HepG2 (cell line): ENCODE data around the gene HEXD. TPM values are rescaled to one million over a fixed set of nuclear protein-coding genes. Genes with fewer than 3 reads are reported as not detected.
A peak's percentile ranks its signal among the peaks of the same experiment; 100 is the strongest.

Experiments
- GTF3A ChIP-seq: sonication (generic); formaldehyde crosslinking; conservative IDR thresholded peaks from 2 replicates; pipeline ENCODE4 v1.4.0; 2020; ENCODE audit warnings: mild to moderate bottlenecking, missing genetic modification reagents
- KMT2B ChIP-seq: IDR thresholded peaks from 2 replicates; pipeline ENCODE4 v1.6.1; 2016; ENCODE audit warnings: missing genetic modification reagents, missing compliant biosample characterization
- NR2F1 ChIP-seq, 2 experiments: fragments of 450-650 bp in 1 of 2; formaldehyde crosslinking in 1 of 2; IDR thresholded peaks; 2 replicates each; pipeline versions ENCODE4 v1.5.0 to v1.6.1; 2016 to 2020; ENCODE audit warnings: mild to moderate bottlenecking in 1 of 2, missing compliant biosample characterization in 1 of 2, missing genetic modification reagents in 1 of 2, moderate library complexity in 1 of 2
- ZC3H13 ChIP-seq: sonication (generic); formaldehyde crosslinking; IDR thresholded peaks from 2 replicates; pipeline ENCODE4 v1.8.1; 2023; ENCODE audit warnings: mild to moderate bottlenecking, missing genetic modification reagents, moderate library complexity
- ZNF33A ChIP-seq: sonication (generic); formaldehyde crosslinking; IDR thresholded peaks from 2 replicates; pipeline ENCODE4 v1.5.1; 2020; ENCODE audit warnings: missing genetic modification reagents, mild to moderate bottlenecking, moderate library complexity, borderline replicate concordance
- ZNF883 ChIP-seq: sonication (generic); formaldehyde crosslinking; IDR thresholded peaks from 2 replicates; pipeline ENCODE4 v1.5.1; 2020; ENCODE audit warnings: mild to moderate bottlenecking, missing genetic modification reagents; ENCODE audit errors: not compliant biosample characterization
- ZSCAN31 ChIP-seq: sonication (generic); formaldehyde crosslinking; IDR thresholded peaks from 2 replicates; pipeline ENCODE4 v1.5.0; 2020; ENCODE audit warnings: low read depth, mild to moderate bottlenecking, missing genetic modification reagents
- polyA plus RNA-seq, 8 experiments: library from polyadenylated mRNA; depleted of rRNA in 3 of 8; stranded (reverse) in 7 of 8; unstranded in 1 of 8; fragments of >200 nt; fragmentation: Illumina TruSeq in 4 of 8; extraction: Trizol in 4 of 8; gene quantifications; 2 replicates each; pipeline versions ENCODE4 v1.2.1 to v1.2.3, GENCODE V29; 2011 to 2016; ENCODE audit warnings: low read depth in 4 of 8, missing spikeins in 1 of 8, mixed read lengths in 1 of 8; ENCODE audit not compliant: insufficient read depth in 1 of 8
- total RNA-seq, 5 experiments: library from RNA; depleted of rRNA; stranded (reverse); fragments of >200 nt; fragmentation: Illumina TruSeq; extraction: Trizol; gene quantifications; 2 replicates each; pipeline ENCODE4 v1.2.3, GENCODE V29; 2016; ENCODE audit warnings: low read depth in 1 of 5
- TF ChIP-seq, protein P1 (sequence below): sonication (generic); formaldehyde crosslinking; IDR thresholded peaks from 2 replicates; pipeline ENCODE4 v1.4.0; 2020; ENCODE audit warnings: missing genetic modification reagents
- TF ChIP-seq, protein P2 (sequence below): sonication (generic); formaldehyde crosslinking; IDR thresholded peaks from 2 replicates; pipeline ENCODE4 v1.5.0; 2020; ENCODE audit warnings: mild to moderate bottlenecking, missing genetic modification reagents, borderline replicate concordance
- TF ChIP-seq, protein P3 (sequence below): IDR thresholded peaks from 2 replicates; pipeline ENCODE4 v1.6.1; 2016; ENCODE audit warnings: missing compliant biosample characterization, missing genetic modification reagents, borderline replicate concordance

The HEXD gene
- total and polyA plus RNA-seq, 2 of the 13 experiments (the other 11 are each of a cell fraction or from before 2014, with no cell fraction given) = 22.3 to 41.8 TPM

DNA sequence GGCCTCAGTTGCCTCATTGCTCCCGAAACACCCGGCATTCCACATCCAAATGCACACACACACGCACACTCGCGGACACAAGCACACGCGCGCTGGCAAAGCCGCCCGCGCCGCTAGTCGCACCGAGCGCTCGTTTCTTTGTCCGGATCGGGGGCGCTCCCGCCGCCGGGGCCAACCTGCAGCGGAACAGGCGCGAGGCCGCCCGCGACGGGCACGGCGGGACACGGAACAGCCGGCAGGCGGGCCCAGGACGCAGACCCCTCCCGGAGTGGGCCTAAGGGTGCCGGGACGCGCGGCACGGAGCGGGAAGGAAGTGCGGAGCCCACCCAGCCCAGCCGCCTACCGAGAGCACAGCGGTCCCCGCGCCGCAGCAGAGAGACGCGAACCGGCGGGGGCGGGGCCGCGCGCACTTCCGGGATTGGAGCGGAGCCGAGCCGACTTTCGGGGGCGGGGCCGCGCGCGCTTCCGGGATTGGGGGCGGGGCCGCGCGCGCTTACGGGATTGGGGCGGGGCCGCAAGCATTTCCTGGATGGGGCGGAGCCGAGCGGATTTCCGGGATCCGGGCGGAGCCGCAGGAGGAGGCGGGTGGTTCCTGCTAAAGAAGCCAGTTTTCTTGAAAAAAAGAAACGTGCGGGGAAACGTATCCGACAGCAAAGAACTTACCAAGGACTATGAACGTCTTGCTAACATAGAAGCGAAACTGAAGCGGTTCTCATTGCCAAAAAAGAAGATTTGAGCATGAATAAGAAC lies 32.4 kb downstream of the HEXD start, which contains the start of gene CYBC1 (continued):
- TF ChIP-seq, protein P1, sequence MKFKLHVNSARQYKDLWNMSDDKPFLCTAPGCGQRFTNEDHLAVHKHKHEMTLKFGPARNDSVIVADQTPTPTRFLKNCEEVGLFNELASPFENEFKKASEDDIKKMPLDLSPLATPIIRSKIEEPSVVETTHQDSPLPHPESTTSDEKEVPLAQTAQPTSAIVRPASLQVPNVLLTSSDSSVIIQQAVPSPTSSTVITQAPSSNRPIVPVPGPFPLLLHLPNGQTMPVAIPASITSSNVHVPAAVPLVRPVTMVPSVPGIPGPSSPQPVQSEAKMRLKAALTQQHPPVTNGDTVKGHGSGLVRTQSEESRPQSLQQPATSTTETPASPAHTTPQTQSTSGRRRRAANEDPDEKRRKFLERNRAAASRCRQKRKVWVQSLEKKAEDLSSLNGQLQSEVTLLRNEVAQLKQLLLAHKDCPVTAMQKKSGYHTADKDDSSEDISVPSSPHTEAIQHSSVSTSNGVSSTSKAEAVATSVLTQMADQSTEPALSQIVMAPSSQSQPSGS (CRISPR knock-in tag) = peak; percentile 34; the same call in 1 of the 2 replicates
- TF ChIP-seq ZNF33A (CRISPR knock-in tag) (no peak), NR2F1 (CRISPR knock-in tag; IDR thresholded peaks at IDR 0.05) (no peak), GTF3A (no peak), ZNF883 (CRISPR knock-in tag) (peak; percentile 86), ZSCAN31 (peak; percentile 98), KMT2B (CRISPR knock-in tag) (no peak; the same call in 1 of the 2 replicates), ZC3H13 (CRISPR knock-in tag) (peak; percentile 82)
- TF ChIP-seq, protein P2, sequence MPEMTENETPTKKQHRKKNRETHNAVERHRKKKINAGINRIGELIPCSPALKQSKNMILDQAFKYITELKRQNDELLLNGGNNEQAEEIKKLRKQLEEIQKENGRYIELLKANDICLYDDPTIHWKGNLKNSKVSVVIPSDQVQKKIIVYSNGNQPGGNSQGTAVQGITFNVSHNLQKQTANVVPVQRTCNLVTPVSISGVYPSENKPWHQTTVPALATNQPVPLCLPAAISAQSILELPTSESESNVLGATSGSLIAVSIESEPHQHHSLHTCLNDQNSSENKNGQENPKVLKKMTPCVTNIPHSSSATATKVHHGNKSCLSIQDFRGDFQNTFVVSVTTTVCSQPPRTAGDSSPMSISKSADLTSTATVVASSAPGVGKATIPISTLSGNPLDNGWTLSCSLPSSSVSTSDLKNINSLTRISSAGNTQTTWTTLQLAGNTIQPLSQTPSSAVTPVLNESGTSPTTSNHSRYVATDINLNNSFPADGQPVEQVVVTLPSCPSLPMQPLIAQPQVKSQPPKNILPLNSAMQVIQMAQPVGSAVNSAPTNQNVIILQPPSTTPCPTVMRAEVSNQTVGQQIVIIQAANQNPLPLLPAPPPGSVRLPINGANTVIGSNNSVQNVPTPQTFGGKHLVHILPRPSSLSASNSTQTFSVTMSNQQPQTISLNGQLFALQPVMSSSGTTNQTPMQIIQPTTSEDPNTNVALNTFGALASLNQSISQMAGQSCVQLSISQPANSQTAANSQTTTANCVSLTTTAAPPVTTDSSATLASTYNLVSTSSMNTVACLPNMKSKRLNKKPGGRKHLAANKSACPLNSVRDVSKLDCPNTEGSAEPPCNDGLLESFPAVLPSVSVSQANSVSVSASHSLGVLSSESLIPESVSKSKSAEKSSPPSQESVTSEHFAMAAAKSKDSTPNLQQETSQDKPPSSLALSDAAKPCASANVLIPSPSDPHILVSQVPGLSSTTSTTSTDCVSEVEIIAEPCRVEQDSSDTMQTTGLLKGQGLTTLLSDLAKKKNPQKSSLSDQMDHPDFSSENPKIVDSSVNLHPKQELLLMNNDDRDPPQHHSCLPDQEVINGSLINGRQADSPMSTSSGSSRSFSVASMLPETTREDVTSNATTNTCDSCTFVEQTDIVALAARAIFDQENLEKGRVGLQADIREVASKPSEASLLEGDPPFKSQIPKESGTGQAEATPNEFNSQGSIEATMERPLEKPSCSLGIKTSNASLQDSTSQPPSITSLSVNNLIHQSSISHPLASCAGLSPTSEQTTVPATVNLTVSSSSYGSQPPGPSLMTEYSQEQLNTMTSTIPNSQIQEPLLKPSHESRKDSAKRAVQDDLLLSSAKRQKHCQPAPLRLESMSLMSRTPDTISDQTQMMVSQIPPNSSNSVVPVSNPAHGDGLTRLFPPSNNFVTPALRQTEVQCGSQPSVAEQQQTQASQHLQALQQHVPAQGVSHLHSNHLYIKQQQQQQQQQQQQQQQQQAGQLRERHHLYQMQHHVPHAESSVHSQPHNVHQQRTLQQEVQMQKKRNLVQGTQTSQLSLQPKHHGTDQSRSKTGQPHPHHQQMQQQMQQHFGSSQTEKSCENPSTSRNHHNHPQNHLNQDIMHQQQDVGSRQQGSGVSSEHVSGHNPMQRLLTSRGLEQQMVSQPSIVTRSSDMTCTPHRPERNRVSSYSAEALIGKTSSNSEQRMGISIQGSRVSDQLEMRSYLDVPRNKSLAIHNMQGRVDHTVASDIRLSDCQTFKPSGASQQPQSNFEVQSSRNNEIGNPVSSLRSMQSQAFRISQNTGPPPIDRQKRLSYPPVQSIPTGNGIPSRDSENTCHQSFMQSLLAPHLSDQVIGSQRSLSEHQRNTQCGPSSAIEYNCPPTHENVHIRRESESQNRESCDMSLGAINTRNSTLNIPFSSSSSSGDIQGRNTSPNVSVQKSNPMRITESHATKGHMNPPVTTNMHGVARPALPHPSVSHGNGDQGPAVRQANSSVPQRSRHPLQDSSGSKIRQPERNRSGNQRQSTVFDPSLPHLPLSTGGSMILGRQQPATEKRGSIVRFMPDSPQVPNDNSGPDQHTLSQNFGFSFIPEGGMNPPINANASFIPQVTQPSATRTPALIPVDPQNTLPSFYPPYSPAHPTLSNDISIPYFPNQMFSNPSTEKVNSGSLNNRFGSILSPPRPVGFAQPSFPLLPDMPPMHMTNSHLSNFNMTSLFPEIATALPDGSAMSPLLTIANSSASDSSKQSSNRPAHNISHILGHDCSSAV = no peak
- TF ChIP-seq, protein P3, sequence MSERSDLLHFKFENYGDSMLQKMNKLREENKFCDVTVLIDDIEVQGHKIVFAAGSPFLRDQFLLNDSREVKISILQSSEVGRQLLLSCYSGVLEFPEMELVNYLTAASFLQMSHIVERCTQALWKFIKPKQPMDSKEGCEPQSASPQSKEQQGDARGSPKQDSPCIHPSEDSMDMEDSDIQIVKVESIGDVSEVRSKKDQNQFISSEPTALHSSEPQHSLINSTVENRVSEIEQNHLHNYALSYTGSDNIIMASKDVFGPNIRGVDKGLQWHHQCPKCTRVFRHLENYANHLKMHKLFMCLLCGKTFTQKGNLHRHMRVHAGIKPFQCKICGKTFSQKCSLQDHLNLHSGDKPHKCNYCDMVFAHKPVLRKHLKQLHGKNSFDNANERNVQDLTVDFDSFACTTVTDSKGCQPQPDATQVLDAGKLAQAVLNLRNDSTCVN (CRISPR knock-in tag) = no peak
